Tibial nerve (tissue), 4 donors: ENCODE measurements around the gene KIF1C. TPM values are rescaled to one million over a fixed set of nuclear protein-coding genes. Genes with fewer than 3 reads are reported as not detected.

Source experiments
- DNase-seq, 2 donors: peaks; one replicate each; pipeline ENCODE4 v3.0.0-alpha.2; 2019; ENCODE audit warnings: low spot score in 2 of 2
- H3K27ac ChIP-seq, 4 donors: fragments of 200-600 bp; sonication (generic) in 3 of 4; one replicate each; pipeline ENCODE4 v1.5.1; 2017 to 2019; ENCODE audit warnings: mild to moderate bottlenecking in 1 of 4
- H3K27me3 ChIP-seq, 2 donors: fragments of 200-600 bp; sonication (generic) in 1 of 2; one replicate each; pipeline versions ENCODE4 v1.5.1 to v1.6.0; 2017 to 2019
- H3K36me3 ChIP-seq, 3 donors: fragments of 200-600 bp; sonication (generic); one replicate each; pipeline ENCODE4 v1.5.1; 2018 to 2019
- H3K4me1 ChIP-seq, 4 donors: fragments of 200-600 bp; sonication (generic) in 3 of 4; one replicate each; pipeline ENCODE4 v1.5.1; 2017 to 2019
- H3K4me3 ChIP-seq, 4 donors: fragments of 200-600 bp; sonication (generic) in 3 of 4; one replicate each; pipeline ENCODE4 v1.5.1; 2017 to 2019; ENCODE audit warnings: mild to moderate bottlenecking in 1 of 4, moderate library complexity in 1 of 4
- H3K9me3 ChIP-seq, 4 donors: fragments of 200-600 bp; sonication (generic) in 3 of 4; one replicate each; pipeline ENCODE4 v1.5.1; 2017 to 2019
- EP300 ChIP-seq, 2 donors: sonication (generic); formaldehyde crosslinking; IDR thresholded peaks; one replicate each; pipeline ENCODE4 v1.6.1; 2017; ENCODE audit warnings: antibody characterized with exemption in 2 of 2, mild to moderate bottlenecking in 1 of 2
- POLR2A ChIP-seq, 2 donors: fragments of 450-650 bp; IDR thresholded peaks; one replicate each; pipeline ENCODE4 v1.6.1; 2017; ENCODE audit warnings: antibody characterized with exemption in 2 of 2, mild to moderate bottlenecking in 2 of 2, moderate library complexity in 2 of 2
- WGBS, 2 donors: methylation state at CpG; one replicate each; pipeline ENCODE4 v1.1.5; 2018; 5-methylcytosine and 5-hydroxymethylcytosine counted together
- total RNA-seq, 4 donors: library from RNA; depleted of rRNA; stranded (reverse); fragments of >200 nt; gene quantifications; one replicate each; pipeline ENCODE4 v1.1.0, GENCODE V29; 2016
- TF ChIP-seq, protein P1 (sequence below), 5 experiments: fragments of 200-600 bp in 3 of 5; fragments of 450-650 bp in 2 of 5; sonication (generic) in 3 of 5; IDR thresholded peaks; one replicate each; pipeline ENCODE4 v1.5.1; 2016 to 2019; ENCODE audit warnings: antibody characterized with exemption in 5 of 5, mild to moderate bottlenecking in 3 of 5, moderate library complexity in 2 of 5

KIF1C gene
- total RNA-seq, 4 donors from 2014 or later: 78.0 to 89.7 (median 79.6) TPM

DNA sequence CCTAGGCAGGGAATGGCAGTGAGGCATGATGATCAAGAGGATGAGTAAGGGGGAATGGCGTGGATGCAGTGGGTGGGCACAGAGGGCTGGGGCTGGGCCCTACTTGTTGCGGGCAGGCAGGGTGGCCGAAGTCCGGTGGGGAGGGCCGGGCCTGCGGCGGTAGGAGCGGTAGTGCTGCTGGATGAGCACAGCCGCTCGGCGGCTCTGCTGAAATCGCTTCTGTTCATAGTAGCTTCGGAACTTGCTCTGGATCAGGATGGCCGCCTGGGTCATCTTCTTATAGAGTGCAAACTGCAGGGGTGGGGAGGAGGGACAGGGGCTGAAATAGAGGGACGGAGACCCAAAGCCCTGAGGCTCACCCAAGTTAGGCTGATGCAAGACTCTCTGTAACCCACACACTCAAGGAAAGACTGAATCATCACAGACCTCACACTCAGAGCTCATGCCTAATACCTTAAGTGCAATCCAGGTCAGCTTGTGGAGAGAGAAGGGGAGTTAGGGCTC is 28.7 kb upstream of the KIF1C start:
- Histone ChIP-seq H3K27ac (peak overlapping the region; percentile 74 to 95 (median 92)), H3K36me3 (peaks cover 0 to 47% (median 19%) of the 10 kb centered on the region in 3 donors), H3K9me3 (no peaks in the 10 kb centered on the region), H3K4me3 (peak overlapping the region; percentile 64 to 87 (median 70)), H3K27me3 (no peaks in the 10 kb centered on the region), H3K4me1 (peaks cover 0 to 44% (median 22%) of the 10 kb centered on the region in 4 donors)
- no peak for DNase-seq
- WGBS, 2 donors: 18 to 45% methylated on average over 15 of the region's 15 CpGs
- TF ChIP-seq EP300 (IDR thresholded peaks at IDR 0.05) (peak in 1 of 2 donors; percentile 29), POLR2A (IDR thresholded peaks at IDR 0.05) (no peak)

- H3K9me3 ChIP-seq: no peaks in the 10 kb centered on the region
- H3K27ac ChIP-seq: peak overlapping the region; percentile 74 to 95 (median 92)
- peaks cover 4 to 53% (median 19%) of the 10 kb centered on the region in 3 donors for H3K36me3 ChIP-seq
- peaks cover 0 to 44% (median 22%) of the 10 kb centered on the region in 4 donors for H3K4me1 ChIP-seq
- TF ChIP-seq EP300 (IDR thresholded peaks at IDR 0.05): no peak
- TF ChIP-seq POLR2A (IDR thresholded peaks at IDR 0.05): no peak
- TF ChIP-seq, protein P1, sequence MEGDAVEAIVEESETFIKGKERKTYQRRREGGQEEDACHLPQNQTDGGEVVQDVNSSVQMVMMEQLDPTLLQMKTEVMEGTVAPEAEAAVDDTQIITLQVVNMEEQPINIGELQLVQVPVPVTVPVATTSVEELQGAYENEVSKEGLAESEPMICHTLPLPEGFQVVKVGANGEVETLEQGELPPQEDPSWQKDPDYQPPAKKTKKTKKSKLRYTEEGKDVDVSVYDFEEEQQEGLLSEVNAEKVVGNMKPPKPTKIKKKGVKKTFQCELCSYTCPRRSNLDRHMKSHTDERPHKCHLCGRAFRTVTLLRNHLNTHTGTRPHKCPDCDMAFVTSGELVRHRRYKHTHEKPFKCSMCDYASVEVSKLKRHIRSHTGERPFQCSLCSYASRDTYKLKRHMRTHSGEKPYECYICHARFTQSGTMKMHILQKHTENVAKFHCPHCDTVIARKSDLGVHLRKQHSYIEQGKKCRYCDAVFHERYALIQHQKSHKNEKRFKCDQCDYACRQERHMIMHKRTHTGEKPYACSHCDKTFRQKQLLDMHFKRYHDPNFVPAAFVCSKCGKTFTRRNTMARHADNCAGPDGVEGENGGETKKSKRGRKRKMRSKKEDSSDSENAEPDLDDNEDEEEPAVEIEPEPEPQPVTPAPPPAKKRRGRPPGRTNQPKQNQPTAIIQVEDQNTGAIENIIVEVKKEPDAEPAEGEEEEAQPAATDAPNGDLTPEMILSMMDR (IDR thresholded peaks at IDR 0.05): no peak
- WGBS, 2 donors: 56 to 65% methylated on average over 16 of the region's 16 CpGs
- no peaks in the 10 kb centered on the region for H3K27me3 ChIP-seq
- peak overlapping the region in 1 of 4 donors; percentile 76 for H3K4me3 ChIP-seq
- DNase-seq: no peak
Measured at GRCh38 chr17:4969551-4970173, 28.1 kb upstream of the KIF1C start.

- Histone ChIP-seq H3K9me3 (no peaks in the 10 kb centered on the region), H3K4me1 (peaks cover 0 to 42% (median 22%) of the 10 kb centered on the region in 4 donors), H3K27ac (peak overlapping the region in 3 of 4 donors; percentile 74 to 95 (median 94)), H3K36me3 (peaks cover 4 to 57% (median 19%) of the 10 kb centered on the region in 3 donors), H3K4me3 (no peak overlapping the region), H3K27me3 (no peaks in the 10 kb centered on the region)
- whole genome bisulfite sequencing, 2 donors: 84 to 95% methylated on average over 8 of the region's 8 CpGs
- TF ChIP-seq, protein P1 (IDR thresholded peaks at IDR 0.05): no peak
- no peak for TF ChIP-seq POLR2A (IDR thresholded peaks at IDR 0.05)
- no peak for TF ChIP-seq EP300 (IDR thresholded peaks at IDR 0.05)
- no peak for DNase-seq
Measured at GRCh38 chr17:4970273-4970672, 27.5 kb upstream of the KIF1C start.

DNA sequence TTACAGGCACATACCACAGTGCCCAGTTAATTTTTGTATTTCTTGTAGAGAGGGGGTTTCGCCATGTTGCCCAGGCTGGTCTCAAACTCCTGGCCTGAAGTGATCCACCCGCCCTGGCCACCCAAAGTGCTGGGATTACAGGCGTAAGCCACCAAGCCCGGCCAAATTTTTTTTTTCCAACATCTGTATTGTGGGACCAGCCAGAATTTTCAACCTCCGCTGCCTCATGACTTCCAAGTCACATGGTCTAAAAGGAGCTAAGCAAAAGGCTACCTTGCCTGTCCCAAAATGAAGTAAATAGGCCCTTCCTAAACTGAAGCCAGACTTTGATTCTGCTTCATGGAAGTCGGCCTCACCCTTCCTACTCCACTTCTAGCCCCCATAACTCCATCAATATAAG is 25.9 kb upstream of the KIF1C start:
- DNase-seq: no peak
- H3K4me1 ChIP-seq: peaks cover 0 to 30% (median 14%) of the 10 kb centered on the region in 4 donors
- H3K9me3 ChIP-seq: no peaks in the 10 kb centered on the region
- H3K27me3 ChIP-seq: no peaks in the 10 kb centered on the region
- H3K27ac ChIP-seq: peak overlapping the region in 1 of 4 donors; percentile 48
- WGBS, 2 donors: 85 to 86% methylated on average over 6 of the region's 6 CpGs
- H3K4me3 ChIP-seq: no peak overlapping the region
- TF ChIP-seq POLR2A (IDR thresholded peaks at IDR 0.05) (no peak), EP300 (IDR thresholded peaks at IDR 0.05) (no peak)
- TF ChIP-seq, protein P1 (IDR thresholded peaks at IDR 0.05): no peak
- H3K36me3 ChIP-seq: peaks cover 4 to 73% (median 19%) of the 10 kb centered on the region in 3 donors

DNA sequence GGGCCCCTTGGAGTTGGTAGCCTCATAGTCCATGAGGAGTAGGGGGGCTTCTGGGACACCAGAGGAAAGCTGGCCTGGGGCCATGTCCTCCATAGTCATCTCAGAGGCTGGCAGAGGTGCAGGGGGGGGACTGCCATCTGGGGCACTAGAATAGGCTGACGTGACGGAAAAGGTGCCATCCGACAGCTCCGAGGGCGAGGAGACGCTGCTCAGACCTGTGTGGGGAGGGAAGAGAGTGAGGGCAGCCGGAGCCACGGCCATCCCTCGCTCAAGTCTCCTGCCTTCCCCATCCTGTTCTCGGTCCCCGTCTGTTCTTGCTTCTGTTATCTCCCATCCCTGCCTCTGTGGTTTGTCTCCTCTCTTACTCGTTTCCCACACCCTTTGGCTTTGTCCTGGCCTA is 25.4 kb upstream of the KIF1C start:
- DNase-seq: no peak
- 89 to 92% methylated on average over 12 of the region's 12 CpGs for WGBS, 2 donors
- Histone ChIP-seq H3K4me1 (peaks cover 0 to 30% (median 14%) of the 10 kb centered on the region in 4 donors), H3K9me3 (no peaks in the 10 kb centered on the region), H3K4me3 (no peak overlapping the region), H3K36me3 (peaks cover 4 to 78% (median 19%) of the 10 kb centered on the region in 3 donors), H3K27ac (peak overlapping the region in 2 of 4 donors; percentile 36 to 48), H3K27me3 (no peaks in the 10 kb centered on the region)
- TF ChIP-seq POLR2A (IDR thresholded peaks at IDR 0.05) (no peak), EP300 (IDR thresholded peaks at IDR 0.05) (no peak)
- TF ChIP-seq, protein P1 (IDR thresholded peaks at IDR 0.05): no peak
